NCI-H128 (cell line): ENCODE measurements around the gene BAZ2B.
"Not testable (repeated sequence)": the region's sequence is repeated elsewhere in the genome, so short reads cannot be mapped to it uniquely, and the experiment has no call there.

Experiments used
- DNase-seq: peaks from one replicate; lab custom pipeline; 2025; ENCODE audit not compliant: unreplicated experiment; lab: John Stamatoyannopoulos, UW

BAZ2B gene

DNA sequence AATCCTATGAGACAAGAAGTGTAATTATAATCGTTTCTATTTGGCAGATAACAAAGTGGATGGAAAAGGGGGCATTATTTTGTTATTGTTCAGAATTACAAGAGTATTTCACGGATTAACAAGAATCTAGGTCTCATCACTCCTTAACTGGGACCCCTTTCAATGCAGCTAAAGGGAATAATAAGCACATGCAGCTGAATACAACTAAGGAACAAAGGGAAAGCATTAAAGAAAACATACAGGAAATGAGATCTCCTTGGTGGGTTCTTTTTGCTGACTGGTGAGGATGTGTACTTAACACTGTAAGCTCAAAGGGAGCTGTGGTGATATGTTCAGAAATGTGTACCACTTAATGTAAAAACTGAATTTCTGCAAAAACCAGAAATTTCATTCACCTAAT is 189.3 kb downstream of the BAZ2B start:
- no peak for DNase-seq

DNA sequence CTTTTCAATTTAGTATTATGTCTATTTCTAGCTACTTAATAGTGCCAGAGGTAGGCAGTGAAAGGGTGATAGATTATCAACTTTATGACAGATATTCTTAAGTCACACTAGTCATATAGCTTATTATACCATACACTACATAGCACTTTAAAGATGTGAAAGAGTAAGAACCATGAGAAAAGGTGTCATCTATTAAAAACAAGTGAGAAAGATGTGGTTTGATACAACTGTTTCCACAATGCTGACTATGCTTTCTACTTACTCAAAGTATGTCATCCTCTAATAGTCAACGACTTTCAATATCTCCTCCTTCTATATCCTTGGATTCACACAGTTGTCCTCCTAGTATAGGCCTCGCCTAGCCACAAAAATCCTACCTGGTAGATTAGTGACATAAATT is 196.9 kb downstream of the BAZ2B start:
- no peak for DNase-seq

DNA sequence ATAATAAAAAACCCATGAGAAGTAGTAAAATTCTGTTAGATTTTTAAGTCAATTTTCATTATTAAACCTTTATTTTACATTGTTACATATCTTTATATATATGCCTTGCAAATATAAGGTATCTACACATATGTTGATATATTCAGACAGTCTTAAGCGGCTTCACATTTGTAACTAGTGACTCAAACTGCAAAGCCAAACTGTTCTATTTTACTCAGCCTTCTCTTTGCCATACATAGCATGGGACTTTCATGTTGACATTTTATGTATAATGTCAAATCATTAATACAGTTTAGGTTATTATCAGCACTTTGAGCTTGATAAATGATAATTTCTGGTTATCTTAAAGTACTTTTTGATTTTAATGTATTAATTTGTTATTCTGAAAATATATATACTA is 204.9 kb downstream of the BAZ2B start:
- no peak for DNase-seq

DNA sequence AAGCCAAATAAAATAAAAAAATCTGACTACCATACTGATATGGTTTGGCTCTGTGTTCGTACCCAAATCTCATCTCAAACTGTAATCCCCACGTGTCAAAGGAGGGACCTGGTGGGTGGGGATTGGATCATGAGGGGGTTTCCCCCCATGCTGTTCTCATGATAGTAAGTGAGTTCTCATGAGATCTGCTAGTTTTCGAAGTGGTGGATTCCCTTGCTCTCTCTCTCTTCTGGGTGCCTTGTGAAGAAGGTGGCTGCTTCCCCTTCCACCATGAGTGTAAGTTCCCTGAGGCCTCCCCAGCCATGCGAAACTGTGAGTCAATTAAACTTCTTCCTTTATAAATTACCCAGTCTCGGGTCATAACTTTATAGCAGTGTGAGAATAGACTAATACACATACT is 206.1 kb downstream of the BAZ2B start:
- no peak for DNase-seq

DNA sequence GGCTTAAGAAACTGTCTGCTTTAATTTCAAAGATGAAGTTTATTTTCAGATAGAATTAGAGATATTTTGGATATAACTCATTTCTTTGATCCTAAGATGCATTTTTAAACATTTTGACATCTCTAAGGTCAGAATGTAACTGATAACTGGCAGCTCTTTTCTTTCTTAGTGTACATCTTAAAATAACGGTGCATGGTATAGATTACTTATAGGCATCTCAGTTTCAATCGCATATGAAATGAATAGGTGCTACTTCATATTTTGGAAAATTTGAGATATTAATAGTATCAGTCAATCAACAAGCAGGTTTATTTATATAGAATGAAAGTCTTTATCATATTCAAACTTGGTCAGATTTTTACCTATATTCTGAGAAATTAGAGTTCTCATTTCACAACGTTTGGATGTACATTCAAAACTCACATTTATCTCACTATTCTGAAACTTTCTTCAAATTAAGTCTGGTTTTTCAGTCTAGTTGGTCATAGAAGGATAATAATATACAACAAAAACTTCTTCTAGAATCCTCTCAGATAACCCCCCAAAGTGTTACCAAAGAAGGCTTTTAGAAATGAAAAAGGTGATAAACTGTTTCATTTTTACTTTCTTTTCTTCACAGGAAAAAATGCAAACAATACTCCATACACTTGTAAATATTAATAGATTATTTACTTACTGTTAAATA is 207.1 kb downstream of the BAZ2B start:
- no peak for DNase-seq

DNA sequence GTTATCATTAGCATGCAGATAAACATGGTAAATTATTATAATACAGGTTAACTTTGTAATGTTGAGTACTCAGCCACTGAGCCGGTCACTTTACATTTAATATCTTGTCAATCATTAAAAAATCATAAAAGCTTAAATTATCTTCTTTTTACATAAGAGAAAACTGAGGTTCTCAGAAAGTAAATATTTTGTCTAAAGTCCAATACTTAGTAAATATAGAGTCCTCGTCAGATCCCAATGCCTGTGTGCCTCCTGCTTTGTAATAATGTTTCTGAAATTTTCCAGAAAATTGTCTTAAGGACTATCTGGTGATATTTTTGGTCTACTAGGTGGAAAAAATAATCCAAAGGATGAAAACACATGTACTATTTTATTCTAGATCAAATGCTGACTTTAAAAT is 213.6 kb downstream of the BAZ2B start:
- DNase-seq = no peak

DNA sequence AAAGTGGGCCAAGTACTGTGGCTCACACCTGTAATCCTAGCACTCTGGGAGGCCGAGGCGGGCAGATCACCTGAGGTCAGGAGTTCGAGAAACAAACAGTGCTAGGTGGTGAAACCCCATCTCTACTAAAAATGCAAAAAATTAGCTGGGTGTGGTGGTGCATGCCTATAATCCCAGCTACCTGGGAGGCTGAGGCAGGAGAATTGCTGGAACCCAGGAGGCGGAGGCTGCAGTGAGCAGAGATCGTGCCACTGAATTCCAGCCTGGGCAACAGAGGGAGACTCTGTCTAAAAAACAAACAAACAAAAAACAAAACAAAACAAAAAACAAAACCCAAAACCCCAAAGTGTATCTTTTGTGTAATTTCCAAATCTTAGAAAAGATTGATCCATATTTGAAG is 214.2 kb downstream of the BAZ2B start:
- not testable (repeated sequence) for DNase-seq

DNA sequence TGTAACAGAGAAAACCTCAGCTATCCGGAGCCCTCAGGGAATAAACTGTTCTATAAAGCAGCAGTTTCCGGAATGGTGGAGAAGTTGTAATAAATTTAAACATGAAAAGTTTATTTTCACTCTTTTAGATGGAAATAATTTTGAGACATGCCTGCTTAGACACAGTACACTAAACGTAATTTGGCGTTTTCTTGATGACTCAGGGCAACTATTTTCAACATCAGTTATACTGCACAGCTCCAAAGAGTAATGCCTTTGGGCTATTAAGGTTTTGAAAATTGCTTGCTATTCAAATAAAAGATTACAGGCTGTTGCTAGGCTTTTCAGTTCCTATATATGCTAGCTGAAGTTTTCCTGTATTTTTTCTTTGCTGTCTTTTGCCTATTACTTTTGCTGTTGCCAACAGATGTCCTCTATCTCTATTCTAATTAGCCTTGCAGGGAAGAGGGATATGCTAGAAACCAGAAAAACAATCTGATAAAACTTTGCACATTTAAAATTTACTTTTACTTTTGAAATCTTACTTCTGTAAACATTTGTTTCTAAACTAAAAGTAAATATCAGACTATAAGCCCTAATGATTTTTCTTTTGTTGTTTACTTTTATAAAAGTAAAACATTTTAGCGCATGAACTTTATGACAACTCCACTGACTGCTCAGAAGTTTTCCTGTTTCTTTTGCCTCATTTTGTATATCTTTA is 216.5 kb downstream of the BAZ2B start:
- DNase-seq = no peak

DNA sequence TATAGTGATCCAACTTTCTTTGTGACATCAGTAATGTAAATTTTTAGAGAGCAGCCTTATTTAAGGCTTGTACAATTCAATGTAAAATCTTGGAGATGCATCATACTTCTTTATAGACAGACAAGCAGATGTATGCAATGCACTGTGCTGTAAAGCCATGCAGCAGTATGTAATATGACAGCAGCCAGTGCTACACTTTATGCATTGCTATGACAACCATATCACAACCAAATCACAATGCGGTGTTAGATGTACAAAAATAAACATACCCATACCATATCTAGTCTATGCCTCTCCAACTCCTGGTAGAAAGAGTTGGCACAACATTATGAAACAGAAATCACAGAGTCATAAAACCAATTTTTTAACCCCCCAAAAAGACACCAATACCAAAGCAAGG is 219.5 kb downstream of the BAZ2B start:
- no peak for DNase-seq

DNA sequence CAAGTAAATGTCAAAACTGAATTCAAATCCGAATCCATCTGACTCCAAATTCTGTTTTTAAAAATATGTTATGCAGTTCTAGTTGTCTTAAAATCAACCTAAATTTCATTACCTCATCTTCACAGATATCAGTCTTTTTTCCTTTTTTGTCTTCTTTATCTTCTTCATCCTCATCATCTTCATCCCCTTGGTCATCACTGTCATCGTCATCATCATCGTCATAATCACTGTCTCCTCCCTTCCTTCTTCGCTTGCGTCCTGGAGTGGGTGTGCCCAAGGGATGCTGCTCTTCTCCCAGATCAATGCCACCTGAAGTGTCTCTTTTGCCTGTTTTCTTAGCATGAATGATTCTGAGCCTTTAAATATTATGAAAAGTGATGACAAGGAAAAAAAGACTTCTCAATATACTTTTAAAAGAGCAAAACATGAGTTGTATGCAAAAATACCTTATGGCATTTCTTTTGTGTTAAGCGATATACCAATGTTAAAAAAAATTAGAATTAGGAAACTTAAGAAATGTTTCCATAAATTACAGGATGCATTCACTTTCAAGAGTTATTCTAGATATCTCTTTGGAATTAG is 233.8 kb downstream of the BAZ2B start:
- no peak for DNase-seq

DNA sequence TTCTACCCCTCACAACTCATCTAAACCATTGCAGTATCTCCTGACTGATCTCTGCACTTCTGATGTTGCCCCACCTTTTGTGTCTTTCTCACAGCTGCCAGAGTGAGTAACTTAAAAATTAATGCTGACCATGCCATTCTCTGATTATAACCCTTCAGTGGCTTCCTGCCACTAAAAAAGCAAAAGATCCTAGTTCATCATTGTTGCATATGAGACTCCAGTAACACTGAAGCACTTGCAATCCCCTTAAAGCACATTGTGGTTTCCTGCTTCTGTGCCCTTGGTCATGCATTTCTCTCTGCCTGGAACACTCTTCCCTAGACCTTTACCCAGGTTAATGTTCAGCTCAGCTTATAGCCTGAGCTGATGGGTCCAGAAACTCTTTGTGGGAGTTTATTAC is 234.8 kb downstream of the BAZ2B start:
- no peak for DNase-seq

DNA sequence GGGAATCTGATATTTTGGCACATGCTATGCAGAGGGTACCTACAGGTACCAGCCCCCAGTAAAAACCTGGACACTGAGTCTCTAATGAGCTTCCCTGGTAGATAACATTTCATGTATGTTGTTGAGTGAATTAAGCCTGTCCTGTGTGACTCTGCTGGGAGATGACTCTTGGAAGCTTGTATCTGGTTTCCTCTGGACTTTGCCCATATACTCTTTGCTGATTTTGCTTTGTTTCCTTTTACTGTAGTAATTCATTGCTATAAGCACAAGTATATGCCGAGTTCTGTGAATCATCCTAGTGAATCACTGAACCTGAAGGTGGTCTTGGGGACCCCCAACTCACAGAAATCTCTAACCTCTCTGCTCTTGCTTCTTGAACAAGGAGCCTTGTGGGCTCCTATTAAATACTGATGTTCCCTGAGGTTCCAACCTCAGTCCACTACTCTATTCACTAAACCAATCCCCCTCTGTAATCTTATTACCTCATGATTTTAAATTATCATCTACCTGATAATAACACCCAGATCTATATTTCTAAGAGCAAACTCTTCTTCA is 235.6 kb downstream of the BAZ2B start:
- DNase-seq = no peak

DNA sequence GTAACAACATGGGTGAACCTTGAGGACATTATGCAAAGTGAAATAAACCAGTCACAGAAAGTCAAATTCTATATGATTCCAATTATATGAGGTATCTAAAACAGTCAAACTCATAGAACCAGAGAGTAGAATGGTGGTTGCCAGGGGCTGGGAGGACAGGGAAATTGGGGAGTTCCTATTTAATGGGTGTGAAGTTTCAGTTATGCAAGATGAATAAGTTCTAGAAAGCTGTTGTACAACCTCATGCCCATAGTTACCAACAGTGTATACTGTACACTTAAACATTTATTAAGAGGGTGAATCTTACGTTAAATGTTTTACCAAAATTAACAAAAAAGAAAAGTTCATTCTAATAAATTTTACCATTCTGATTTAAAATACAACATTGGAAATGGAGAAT is 237.2 kb downstream of the BAZ2B start:
- DNase-seq = no peak

DNA sequence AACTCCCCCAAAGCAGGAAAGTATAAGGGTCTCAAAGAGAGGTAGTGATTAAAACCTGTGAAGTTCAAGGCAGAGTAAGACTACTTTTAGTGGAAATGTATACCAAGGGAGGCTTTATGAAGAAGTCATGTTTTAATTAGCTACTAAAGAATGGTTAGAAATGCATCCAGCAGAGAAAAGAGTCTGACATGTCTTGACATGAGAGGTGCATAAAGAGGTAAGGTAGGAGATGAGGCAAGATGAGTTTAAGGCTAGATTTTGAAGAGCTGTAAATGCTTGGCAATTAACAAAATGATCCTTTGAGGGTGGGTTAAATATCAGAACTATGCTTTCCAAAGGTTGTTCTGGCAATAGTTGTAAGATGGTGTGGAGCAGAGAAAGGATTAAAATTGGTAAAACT is 241.1 kb downstream of the BAZ2B start:
- no peak for DNase-seq

DNA sequence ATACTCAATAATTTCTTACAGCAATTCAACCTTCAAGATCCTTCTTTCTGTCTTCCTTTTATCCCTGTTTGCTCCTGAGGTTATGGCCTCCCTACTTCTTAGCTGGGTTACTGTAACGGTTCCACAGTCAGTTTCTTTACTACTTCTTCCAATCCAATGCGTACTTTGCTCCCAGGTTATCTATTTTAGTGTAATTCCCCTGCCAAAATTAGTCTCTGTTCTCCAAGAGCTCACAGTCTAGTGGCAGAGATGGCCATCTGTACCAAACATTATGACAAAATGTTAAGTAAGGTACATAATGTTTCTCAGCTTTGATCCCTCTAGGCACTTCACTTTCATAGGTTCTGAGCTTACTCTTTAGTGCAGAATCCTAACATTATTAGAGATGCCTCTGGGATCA is 244.8 kb downstream of the BAZ2B start:
- DNase-seq = no peak

DNA sequence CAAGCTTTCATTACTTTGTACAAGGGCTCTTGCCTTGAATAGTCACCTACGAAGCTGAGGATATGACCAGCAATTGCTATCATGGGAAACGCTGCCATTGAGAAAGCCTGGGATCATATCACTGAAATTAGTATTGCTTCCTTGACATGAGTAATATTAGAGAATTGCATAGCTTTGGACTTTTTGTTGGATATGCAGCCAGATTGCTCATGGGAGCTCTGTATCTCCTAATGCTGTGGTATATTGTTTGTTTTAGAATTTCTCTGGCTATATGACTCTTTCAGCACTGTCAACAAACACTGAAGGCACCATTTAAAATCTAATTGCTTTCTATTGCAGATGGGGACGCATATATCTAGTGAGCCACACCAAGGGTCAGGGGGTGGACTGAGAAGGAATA is 249.8 kb downstream of the BAZ2B start:
- no peak for DNase-seq

DNA sequence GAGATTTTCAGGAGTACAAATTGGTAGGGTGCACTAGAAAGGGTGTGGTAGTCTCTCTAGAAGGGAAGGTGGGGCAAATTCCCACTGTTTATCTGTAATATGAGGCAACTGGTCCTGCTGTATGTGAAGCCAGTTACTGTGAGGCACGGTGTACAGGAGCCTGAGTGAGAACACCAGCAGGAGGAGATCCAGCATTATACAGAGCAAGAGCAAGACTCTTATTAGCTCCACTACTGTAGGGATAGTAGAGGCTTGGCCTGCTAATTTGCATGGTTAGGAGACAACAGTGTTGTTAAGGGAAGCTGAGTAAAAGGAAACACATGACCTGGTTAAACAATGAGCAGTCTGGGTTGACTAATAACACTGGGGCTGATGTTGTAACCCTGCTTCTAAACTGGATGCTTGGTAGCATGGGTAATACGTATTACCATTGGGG is 253.5 kb downstream of the BAZ2B start:
- no peak for DNase-seq

DNA sequence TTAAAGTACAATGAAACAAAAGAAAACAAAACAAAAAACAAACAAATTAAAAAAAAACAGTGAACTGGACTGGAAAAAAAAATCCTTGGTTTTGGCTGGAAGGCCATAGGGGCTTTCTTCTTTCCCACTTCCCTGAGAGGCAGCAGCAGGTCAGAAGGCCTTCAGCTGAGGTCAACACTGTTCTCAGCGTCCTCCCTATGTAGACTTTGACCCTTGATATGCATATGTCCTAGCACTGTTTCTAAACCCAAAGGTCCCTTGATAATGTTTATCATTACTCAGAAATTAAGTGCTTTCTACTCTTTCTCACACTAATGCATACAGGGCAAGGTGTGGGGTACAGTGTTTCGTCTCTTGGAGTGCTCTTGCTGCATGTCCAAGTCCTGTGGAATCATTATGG is 254.3 kb downstream of the BAZ2B start:
- DNase-seq = no peak

DNA sequence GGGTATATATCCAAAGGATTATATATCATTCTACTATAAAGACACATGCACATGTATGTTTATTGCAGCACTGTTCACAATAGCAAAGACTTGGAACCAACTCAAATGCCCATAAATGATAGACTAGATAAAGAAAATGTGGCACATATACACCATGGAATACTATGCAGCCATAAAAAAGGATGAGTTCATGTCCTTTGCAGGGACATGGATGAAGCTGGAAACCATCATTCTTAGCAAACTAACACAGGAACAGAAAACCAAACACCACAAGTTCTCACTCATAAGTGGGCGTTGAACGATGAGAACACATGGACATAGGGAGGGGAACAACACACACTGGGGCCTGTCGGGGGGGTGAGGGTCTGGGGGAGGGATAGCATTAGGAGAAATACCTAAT is 254.7 kb downstream of the BAZ2B start:
- not testable (repeated sequence) for DNase-seq

DNA sequence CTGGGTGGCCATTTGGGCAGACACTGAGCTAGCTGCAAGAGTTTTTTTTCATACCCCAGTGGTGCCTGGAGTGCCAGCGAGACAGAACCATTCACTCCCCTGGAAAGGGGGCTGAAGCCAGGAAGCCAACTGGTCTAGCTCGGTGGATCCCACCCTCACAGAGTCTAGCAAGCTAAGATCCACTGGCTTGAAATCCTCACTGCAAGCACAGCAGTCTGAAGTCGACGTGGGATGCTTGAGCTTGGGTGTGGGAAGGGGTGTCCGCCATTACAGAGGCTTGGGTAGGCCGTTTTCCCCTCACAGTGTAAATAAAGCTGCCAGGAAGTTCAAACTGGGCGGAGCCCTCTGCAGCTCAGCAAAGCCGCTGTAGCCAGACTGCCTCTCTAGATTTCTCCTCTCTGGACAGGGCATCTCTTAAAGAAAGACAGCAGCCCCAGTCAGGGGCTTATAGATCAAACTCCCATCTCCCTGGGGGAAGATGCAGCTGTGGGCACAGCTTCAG is 260.2 kb downstream of the BAZ2B start:
- DNase-seq = no peak

DNA sequence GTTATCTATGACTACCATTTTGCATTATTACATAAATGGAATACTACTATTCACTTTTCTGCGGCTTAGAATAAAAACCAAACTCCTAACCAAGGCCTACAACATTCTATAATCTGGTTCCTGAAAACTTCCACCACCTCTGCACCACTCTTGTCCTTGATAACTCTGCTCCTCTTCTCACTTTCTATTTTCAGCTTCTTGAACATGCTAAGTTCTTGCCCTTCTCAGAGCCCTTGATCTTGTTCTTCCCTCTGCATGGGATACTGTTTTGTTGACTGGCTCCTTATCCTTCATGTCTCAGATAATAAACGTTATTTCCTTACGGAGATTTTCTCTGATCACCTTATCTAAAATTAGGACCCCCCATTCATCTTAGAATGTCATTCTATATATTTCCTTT is 264.4 kb downstream of the BAZ2B start:
- no peak for DNase-seq

DNA sequence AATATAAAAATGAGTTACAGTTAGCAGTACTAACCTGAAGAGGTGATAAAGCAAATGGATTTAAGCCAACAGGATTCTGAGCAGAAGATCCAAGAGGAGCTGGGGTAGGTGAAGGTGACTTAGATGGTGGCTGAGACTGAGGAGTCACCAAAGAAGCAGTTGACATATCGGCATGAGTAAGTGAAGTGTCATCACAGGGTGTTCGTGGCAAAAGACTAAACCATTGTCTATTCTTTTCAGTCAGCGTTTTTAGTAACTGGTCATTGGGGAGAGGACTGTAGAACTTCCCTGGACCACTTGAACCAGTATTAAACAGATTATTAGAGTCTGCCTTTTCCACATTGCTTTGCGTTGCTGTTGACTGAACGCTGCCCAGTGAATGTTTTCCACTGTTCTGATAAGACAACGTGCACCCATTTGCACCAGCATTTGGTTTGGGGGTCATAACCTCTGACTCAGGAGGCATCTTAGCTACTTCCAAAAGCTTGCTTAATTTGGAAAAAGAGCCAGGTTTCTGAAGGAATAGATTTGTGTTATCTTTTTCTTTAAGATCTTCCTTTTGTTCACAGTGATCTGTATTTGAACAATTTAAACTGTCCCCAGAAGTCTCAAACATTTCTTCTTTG is 266.6 kb downstream of the BAZ2B start:
- DNase-seq = no peak
